ENCODE data around the gene SEMA3C. TPM values are rescaled to one million over a fixed set of nuclear protein-coding genes. Genes with fewer than 3 reads are reported as not detected.

Gene SEMA3C
- total RNA-seq, 2 donors from 2014 or later: 66.4 to 147 TPM

DNA sequence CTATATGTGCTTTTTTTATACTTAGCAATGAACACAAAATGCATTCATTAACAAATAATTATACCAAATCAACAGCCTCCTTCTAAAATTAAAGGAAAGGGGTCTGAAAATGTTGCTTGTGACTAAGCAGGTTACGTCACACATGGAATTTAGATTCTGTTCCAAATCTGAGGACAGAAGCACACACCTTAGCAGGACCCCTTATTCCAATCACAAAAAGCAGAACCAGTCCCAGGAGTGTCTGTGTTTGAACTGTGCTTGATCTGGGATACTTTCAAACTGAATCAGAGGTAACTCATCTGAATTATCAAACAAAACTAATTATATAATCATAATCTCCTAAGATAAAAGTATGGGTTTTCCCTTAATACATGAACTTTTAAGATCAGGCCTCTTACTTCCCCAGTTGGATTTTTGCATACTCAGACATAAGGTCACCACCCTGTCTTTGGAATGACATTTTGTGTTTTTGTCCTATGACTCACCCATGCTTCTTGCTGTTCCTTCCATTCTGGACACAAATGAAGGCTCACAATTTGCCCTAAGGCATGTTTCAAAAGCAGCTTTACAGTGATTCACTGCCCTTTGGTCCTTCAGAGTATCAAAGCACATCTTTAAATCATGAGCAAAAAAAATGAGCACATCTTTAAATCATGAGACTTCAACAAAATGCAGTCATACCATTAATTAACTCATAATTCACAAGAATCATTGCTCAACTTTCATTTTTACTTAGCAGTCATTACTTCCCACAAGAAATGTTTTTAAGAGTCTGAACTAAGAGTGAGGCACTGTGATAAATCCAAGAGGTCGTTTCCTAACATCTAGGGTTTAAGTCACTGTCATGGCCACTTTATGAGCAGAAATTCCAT lies 35.5 kb downstream of the SEMA3C start:
- peak; percentile 24 for DNase-seq (ENCODE audit: low spot score)
- intact Hi-C loops (cut with DNase I): no loop called here
- Histone ChIP-seq H3K36me3 (no peaks in the 10 kb centered on the region), H3K9me3 (no peaks in the 10 kb centered on the region), H3K4me1 (replicated peaks) (peaks cover 5% of the 10 kb centered on the region), H3K4me3 (no peak overlapping the region), H3K27me3 (replicated peaks; ENCODE audit: insufficient read depth) (no peaks in the 10 kb centered on the region), H3K27ac (peak overlapping the region; percentile 18 to 73)
- TF ChIP-seq, protein P1, sequence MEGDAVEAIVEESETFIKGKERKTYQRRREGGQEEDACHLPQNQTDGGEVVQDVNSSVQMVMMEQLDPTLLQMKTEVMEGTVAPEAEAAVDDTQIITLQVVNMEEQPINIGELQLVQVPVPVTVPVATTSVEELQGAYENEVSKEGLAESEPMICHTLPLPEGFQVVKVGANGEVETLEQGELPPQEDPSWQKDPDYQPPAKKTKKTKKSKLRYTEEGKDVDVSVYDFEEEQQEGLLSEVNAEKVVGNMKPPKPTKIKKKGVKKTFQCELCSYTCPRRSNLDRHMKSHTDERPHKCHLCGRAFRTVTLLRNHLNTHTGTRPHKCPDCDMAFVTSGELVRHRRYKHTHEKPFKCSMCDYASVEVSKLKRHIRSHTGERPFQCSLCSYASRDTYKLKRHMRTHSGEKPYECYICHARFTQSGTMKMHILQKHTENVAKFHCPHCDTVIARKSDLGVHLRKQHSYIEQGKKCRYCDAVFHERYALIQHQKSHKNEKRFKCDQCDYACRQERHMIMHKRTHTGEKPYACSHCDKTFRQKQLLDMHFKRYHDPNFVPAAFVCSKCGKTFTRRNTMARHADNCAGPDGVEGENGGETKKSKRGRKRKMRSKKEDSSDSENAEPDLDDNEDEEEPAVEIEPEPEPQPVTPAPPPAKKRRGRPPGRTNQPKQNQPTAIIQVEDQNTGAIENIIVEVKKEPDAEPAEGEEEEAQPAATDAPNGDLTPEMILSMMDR (IDR thresholded peaks at IDR 0.05): no peak
- TF ChIP-seq POLR2AphosphoS5 (IDR thresholded peaks at IDR 0.05): peak; percentile 45
- 46% methylated on average over 2 of the region's 2 CpGs for WGBS

- no peak for DNase-seq (ENCODE audit: low spot score)
- intact Hi-C loops (cut with DNase I): no loop called here
- Histone ChIP-seq H3K4me3 (no peak overlapping the region), H3K27me3 (replicated peaks; ENCODE audit: insufficient read depth) (no peaks in the 10 kb centered on the region), H3K27ac (peak overlapping the region in 1 of 2 donors; percentile 73), H3K9me3 (no peaks in the 10 kb centered on the region), H3K36me3 (no peaks in the 10 kb centered on the region), H3K4me1 (replicated peaks) (peaks cover 5% of the 10 kb centered on the region)
- TF ChIP-seq POLR2AphosphoS5 (IDR thresholded peaks at IDR 0.05) (no peak), POLR2A (IDR thresholded peaks at IDR 0.05) (no peak)
- TF ChIP-seq, protein P1 (IDR thresholded peaks at IDR 0.05): no peak
- 92% methylated on average over 4 of the region's 4 CpGs for WGBS
Measured at GRCh38 chr7:80882213-80882801, 36.5 kb downstream of the SEMA3C start.

DNA sequence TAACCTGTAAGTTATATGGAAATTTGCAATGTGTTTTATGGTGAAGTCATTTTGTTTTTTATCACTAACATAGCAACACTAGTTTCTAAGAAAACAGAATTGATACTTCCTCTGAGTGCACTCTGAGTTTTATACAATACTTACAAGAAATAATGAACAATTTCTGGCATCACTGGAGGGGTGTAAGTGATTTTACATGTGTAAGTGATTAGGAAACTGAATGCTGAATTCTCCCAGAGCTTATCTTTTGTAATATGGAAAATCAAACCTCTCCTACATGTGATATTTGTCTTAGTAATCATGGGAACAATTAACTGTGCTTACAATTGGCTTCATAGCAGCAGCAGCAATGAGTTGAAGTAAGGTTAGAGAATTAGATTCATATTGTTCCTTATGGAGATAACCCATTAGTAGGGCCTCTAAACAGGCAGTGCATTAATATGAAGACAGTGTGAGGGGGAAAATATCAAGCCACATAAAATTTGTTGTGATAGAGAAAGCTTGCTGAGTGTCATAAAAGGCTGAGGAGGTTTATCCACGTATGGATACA lies 37.4 kb downstream of the SEMA3C start:
- 79% methylated on average over 1 of the region's 1 CpG for WGBS
- H3K27ac ChIP-seq: no peak overlapping the region
- no peak overlapping the region for H3K4me3 ChIP-seq
- H3K27me3 ChIP-seq (replicated peaks; ENCODE audit: insufficient read depth): no peaks in the 10 kb centered on the region
- H3K36me3 ChIP-seq: no peaks in the 10 kb centered on the region
- DNase-seq (ENCODE audit: low spot score): no peak
- intact Hi-C loops (cut with DNase I): no loop called here
- no peaks in the 10 kb centered on the region for H3K9me3 ChIP-seq
- TF ChIP-seq, protein P1 (IDR thresholded peaks at IDR 0.05): no peak
- no peak for TF ChIP-seq POLR2A (IDR thresholded peaks at IDR 0.05)
- TF ChIP-seq POLR2AphosphoS5 (IDR thresholded peaks at IDR 0.05): no peak
- peaks cover 5% of the 10 kb centered on the region for H3K4me1 ChIP-seq (replicated peaks)

DNA sequence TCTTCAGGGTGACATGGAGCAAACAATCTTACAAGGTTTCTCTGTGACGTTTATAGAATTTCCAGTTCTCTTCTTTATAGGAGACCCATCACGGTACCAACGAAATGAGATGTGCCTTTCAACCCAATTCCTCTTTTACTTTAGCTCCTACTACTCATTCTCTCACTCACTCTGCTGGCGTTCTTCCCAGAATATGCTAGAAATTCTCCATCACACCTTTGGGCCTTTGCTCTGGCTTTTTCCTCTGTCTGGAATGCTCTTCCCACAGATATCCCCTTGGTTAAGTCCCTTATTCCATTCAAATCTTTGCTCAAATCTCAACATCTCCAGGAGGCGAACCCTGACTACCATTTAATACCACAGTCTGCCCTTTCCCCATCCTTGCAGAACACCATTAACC lies 39.0 kb downstream of the SEMA3C start:
- Histone ChIP-seq H3K27ac (no peak overlapping the region), H3K36me3 (no peaks in the 10 kb centered on the region), H3K4me3 (no peak overlapping the region), H3K27me3 (replicated peaks; ENCODE audit: insufficient read depth) (no peaks in the 10 kb centered on the region), H3K9me3 (no peaks in the 10 kb centered on the region), H3K4me1 (replicated peaks) (no peaks in the 10 kb centered on the region)
- TF ChIP-seq POLR2A (IDR thresholded peaks at IDR 0.05) (no peak), POLR2AphosphoS5 (IDR thresholded peaks at IDR 0.05) (no peak)
- TF ChIP-seq, protein P1 (IDR thresholded peaks at IDR 0.05): no peak
- intact Hi-C loops (cut with DNase I): no loop called here
- 51% methylated on average over 5 of the region's 5 CpGs for WGBS
- no peak for DNase-seq (ENCODE audit: low spot score)

All from prostate gland (tissue), 2 donors.